ENCODE results near the gene ZNF385C.
"Not testable (repeated sequence)": the region's sequence is repeated elsewhere in the genome, so short reads cannot be mapped to it uniquely, and the experiment has no call there.

Gene ZNF385C

GRCh38 chr17:42042598-42043319 lies 55.5 kb downstream of the ZNF385C start:
- no peak for DNase-seq

DNA sequence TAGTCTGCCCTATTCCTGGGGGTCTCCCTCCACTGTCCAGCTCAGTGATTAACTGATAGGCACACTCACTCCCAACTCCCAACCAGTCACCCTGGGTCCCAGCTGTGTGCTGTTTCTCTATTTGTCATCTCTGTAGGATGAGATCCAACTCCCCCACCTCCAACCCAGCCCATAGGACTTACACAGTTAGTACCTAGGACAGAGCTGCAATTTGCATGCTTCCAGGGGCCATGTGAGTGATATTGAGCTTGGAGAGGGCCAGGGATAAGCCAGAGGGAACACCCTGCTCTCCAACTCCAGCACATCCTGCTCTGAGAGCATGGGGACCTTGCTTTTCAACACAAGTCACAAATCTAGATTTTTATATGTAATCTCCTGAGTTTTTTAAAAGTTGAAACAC lies 56.7 kb downstream of the ZNF385C start:
- no peak for DNase-seq

GRCh38 chr17:42040818-42041217 lies 57.5 kb downstream of the ZNF385C start:
- DNase-seq, result no peak

DNA sequence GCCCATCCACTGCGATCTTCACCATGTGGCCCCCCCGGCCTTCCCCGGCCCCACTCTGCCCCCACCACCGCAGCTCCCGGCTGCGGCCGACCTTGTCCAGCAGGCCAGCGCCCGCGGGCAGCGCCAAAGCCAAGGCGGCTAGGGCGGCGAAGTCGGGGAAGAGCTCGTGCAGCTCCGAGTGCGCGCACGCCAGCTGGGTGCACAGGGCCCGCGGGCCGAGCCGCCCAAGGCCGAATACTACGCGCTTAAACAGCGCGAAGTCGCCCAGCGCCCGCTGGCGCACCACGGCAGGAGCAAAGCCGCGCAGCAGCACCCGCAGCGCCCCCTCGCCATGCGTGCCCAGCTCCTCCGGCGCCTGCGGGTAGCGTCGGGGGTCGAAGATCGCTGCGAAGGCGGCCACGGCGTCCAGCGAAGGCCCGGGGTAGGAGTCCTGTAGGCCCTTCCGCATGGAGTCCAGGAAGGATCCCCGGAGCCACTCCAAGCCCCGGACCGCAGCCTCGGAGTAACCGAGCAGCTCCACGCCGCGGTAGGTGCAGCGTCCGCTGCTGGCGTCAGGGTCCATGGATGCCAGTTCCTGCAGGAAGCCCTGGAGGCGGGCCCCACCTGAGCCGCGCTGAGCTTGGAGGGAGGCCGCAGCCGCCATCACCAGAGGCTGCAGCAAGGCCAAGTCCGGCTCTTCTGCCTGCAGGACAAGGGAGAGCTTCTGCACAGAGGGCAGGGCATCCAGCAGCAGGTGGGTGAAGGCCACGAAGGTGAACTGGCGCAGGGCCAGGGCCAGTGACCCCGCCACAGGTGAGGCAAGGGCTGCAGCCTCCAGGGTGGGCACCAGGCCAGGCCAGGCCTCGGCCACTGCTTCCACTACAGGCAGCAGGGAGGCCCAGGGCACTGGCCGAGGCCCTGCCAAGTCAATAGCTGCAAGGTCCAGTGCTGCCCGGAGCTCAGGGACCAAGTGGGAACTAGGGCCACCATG lies 58.2 kb downstream of the ZNF385C start:
- DNase-seq, result no peak

DNA sequence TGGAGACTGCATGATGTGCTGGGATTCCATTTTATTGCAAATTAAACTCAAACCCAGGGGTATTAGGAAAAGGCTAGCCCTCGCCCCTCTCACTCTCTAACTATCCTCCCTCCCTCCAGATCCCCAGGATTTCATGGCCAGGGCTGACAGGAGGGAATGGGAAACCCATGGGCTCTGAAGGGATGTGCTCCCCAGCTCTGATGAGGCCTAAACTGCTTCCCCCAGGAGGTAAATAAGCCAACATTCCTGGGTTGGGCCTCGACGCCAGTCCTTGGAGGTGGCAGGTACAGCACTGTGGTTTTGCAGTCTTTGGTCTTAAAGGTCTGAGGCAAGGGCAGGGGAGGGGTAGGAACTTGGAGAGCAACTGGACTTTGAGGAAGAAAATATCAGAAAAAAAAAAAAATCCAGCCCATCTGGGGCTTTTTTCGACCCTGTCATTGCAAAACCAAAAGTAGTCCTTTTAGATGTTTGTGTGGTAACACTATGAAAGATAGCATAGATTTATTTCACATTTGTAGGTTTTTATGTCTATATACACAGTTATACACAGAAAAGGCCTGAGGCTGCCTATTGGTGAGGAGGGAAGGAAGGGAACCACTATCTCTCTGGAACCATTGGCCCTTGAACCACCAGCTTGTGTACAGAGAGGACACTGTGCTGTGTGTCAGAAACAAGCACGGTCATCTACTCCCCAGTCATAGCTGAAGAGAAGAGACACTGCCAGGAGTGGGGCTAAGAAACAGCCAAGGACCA lies 59.9 kb downstream of the ZNF385C start:
- DNase-seq, result no peak

DNA sequence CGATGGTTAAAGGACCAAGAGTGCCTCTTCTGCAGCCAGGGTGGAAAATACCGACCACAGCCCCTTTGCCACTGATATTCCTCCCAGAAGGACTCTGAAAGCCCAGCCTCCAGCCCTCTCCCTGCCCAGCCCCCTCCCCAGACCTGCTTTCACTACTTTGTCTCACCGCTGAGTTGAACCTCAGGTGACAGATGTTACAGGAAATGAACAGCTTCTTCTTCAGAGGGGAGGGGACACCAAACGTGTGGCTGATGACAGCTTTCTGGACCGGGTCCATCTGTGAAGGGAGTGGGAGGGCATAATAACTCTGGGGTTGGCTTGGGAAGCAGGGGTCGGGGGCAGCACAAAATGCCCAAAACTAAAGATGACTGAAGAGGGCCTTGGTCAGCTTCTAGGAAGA lies 64.2 kb downstream of the ZNF385C start:
- DNase-seq, result no peak

- DNase-seq, result no peak
Observed at GRCh38 chr17:42031584-42031983, 66.7 kb downstream of the ZNF385C start.

DNA sequence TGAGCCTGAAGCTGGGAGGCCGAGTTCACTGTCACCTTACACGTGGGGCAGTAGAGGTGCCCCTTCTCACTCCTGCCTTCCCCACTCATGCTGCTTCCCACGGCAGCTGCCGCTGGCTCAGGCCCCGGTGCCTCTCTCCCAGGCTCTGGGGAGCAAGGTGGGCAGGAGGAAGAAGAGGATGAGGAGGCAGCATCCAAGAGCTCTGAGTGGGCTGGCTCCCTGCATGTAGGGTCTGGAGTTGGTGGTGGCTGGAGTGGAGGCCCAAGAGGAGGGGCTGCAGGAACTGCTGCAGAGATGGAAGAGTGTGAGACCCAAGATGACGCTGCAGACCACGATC lies 69.5 kb downstream of the ZNF385C start:
- no peak for DNase-seq

DNA sequence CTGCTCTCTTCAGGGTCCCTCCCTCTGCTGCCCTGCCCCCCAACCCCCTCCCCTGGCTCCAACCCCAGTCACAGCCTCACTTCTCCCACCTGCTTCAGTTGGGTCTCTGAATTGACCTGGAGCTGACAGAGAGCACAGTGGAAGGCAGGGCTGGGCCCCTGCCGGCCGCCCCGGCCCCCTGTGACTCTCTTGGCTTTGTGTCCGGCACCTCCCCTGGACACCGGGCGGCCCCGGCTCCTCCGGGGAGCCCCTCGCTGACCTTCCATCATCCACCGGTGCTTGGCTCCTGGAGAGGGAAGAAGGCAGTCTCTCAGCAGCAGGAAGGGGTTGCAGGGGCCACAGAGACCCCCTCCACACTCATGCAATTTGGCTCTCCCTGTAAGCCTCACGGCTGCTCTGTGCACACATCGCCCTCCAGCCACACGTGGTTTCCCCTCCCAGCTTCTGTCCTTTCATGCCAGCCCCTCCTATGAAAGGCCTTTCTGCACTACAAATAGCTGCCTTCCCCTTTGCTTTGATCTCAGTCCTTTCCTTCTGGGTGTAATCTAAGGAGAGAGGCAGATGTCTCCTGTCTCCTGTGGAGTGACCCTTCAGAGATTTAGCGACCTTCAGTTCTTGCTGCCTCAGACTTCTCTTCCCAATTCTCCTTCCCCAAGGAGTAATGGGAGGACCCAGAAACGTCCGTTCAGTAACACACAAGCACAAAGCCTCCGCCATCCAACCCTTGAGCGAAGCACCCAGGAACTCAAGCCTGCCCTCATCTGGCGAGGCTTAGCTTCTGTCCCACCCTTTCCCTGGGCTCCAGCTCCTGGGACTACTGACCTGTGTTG lies 70.1 kb downstream of the ZNF385C start:
- no peak for DNase-seq

GRCh38 chr17:42027590-42027889 lies 70.7 kb downstream of the ZNF385C start:
- DNase-seq, result no peak

GRCh38 chr17:42026857-42027589 lies 71.2 kb downstream of the ZNF385C start:
- DNase-seq, result no peak

DNA sequence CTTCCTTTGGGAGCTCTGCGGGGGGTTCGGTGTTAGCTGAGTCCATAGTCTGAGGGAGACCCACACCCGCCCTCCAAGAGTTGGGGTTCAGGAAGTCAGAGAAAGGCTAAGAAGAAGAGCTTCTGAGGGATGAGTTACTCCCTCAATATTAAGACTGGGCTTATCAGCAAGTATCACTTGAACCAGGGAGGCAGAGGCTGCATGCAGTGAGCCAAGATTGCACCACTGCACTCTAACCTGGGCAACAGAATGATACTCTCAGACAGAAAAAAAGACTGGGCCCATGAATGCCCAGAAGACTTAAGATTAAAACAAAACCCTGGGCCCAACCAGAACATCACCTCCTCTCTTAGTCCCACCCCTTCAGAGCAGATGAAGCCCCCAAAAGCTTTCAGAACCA lies 72.3 kb downstream of the ZNF385C start:
- no peak for DNase-seq

- DNase-seq, result no peak
Observed at GRCh38 chr17:42025191-42025579, 73.1 kb downstream of the ZNF385C start.

- no peak for DNase-seq
Observed at GRCh38 chr17:42023524-42024349, 74.5 kb downstream of the ZNF385C start.

DNA sequence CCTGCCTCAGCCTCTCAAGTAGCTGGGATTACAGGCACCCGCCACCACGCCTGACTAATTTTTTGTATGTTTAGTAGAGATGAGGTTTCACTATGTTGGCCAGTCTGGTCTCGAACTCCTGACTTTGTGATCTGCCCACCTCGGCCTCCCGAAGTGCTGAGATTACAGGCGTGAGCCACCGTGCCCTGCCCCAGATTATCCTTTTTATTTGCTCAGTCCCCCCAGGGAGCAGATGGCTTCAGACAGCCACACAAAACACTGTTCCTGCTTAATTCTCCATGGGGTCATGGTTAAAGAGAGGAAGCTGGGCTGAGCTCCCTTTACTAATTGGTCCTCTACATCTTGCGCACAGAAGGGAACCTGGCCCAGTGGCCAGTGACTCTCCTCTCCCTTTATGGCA lies 77.4 kb downstream of the ZNF385C start:
- not testable (repeated sequence) for DNase-seq

DNA sequence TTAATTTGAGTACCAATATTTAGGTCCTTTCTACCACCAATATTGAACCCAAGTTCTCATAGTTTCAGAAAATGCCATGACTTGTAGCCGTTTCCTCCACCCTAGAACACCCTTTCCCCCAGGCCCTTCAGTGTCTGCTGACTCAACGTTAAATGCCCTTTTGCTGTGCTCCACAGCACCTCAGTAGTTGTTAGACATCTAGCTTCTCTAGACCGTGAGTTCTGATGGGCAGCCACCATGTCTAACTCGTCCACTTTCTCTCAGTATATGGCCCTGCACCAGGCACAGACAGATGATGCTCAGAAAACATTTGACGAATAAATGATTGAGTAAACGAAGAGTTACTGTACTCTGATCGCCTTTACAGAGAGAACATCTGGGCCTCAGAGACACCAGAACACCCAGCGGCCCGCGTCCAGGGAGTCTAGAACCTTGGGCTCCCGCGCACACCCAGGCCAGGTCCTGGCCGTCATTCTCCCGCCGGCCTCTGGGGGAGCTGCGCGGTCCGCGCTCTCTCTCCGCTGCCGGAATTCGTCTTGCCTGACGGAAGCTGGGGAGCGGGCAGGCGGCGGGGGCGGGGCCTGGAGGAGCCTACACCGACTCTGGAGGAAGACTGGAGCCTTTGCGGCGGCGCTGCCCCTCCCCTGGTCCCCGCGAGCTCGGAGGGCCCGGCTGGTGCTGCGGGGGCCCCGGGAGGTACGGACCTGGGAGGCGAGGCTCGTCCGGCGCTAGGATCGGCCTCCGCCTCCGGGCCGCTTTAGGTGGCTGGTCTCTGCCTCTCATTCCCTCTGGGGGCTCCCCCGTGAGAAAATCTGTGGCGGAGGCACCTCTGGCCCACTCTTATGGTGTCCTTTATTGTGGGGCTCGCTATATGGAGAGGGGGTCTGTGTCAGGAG lies 78.5 kb downstream of the ZNF385C start, which contains the start of gene NKIRAS2:
Gene NKIRAS2, plus strand, starts transcription at position 582 of the 896 bp plus-strand sequence. CDS start 1,488 bp downstream, outside the sequence.
- DNase-seq, result peak; percentile 78

GRCh38 chr17:42018988-42019387 lies 79.3 kb downstream of the ZNF385C start:
- no peak for DNase-seq

DNA sequence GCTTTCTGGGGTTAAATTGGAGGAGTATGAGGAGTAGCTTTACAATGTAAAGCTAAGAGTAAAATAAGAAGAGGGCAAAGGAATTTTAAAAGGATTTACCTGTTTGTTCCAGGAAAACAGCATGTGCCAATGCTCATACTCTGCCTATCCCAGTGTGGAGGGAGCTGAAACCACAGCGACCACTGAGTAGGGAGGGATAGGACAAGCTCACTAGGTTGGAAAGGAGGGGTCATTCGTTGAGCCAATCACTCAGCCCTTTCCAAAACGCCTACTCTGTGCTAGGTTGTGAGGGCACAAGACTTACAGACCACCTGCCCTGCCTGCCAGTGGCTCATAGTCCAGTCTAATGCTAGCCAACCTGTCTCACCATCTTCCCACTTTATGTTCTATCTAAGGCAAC lies 79.9 kb downstream of the ZNF385C start:
- peak; percentile 6 for DNase-seq

- no peak for DNase-seq
Observed at GRCh38 chr17:42017866-42018200, 80.4 kb downstream of the ZNF385C start.
